WTC11 (cell line): ENCODE measurements around the gene WASF3. TPM values are rescaled to one million over a fixed set of nuclear protein-coding genes. Genes with fewer than 3 reads are reported as not detected.

ENCODE experiments used
- ATAC-seq: fragments of 200-7000 bp; cut with Tn5 transposase; 2 replicates; pipeline ENCODE4 v1.10.0; 2021; ENCODE audit warnings: mild to moderate bottlenecking, moderate library complexity
- CTCF ChIA-PET: fragments of 300-600 bp; sonication (Branson Sonifier 250); formaldehyde crosslinking; loops from one replicate; lab custom pipeline; 2021; ENCODE audit warnings: antibody characterized with exemption; lab: Charles Lee
- POLR2A ChIA-PET: fragments of 350-600 bp; sonication (Branson Sonifier 250); formaldehyde crosslinking; loops from one replicate; lab custom pipeline; 2021; ENCODE audit warnings: antibody characterized with exemption; lab: Charles Lee
- DNase-seq: peaks from one replicate; pipeline ENCODE4 v3.0.0; 2021; ENCODE audit warnings: low spot score
- H3K27ac Mint-ChIP-seq: 2 replicates; pipeline ENCODE4 v1.8.0; 2021; ENCODE audit warnings: mixed read lengths
- H3K27me3 Mint-ChIP-seq: 2 replicates; pipeline ENCODE4 v1.8.0; 2021; ENCODE audit warnings: low read depth, mild to moderate bottlenecking, moderate library complexity, mixed read lengths
- H3K36me3 Mint-ChIP-seq: 2 replicates; pipeline ENCODE4 v1.8.0; 2021; ENCODE audit warnings: mixed read lengths
- H3K4me1 Mint-ChIP-seq: 2 replicates; pipeline ENCODE4 v1.8.0; 2022; ENCODE audit warnings: mixed read lengths
- H3K4me3 Mint-ChIP-seq: 2 replicates; pipeline ENCODE4 v1.8.0; 2021; ENCODE audit warnings: mild to moderate bottlenecking, moderate library complexity, mixed read lengths
- H3K9me3 Mint-ChIP-seq: 2 replicates; pipeline ENCODE4 v1.8.0; 2021; ENCODE audit warnings: mixed read lengths
- AFF4 ChIP-seq: sonication (generic); formaldehyde crosslinking; IDR thresholded peaks from 2 replicates; pipeline ENCODE4 v1.8.1; 2023; ENCODE audit warnings: mild to moderate bottlenecking, missing genetic modification reagents, borderline replicate concordance
- CDX4 ChIP-seq: fragments of 250-450 bp; sonication (Bioruptor Pico); IDR thresholded peaks from 2 replicates; pipeline ENCODE4 v1.9.0; 2021; ENCODE audit warnings: moderate library complexity, mild to moderate bottlenecking, inconsistent platforms, borderline replicate concordance
- E2F5 ChIP-seq: sonication (generic); formaldehyde crosslinking; IDR thresholded peaks from 2 replicates; pipeline ENCODE4 v1.8.1; 2022; ENCODE audit warnings: mild to moderate bottlenecking, moderate library complexity, missing genetic modification reagents
- ELF4 ChIP-seq: sonication (generic); formaldehyde crosslinking; IDR thresholded peaks from 2 replicates; pipeline ENCODE4 v1.8.1; 2022; ENCODE audit warnings: low read depth, mild to moderate bottlenecking, moderate library complexity, missing genetic modification reagents
- FOXJ3 ChIP-seq: sonication (generic); formaldehyde crosslinking; IDR thresholded peaks from 2 replicates; pipeline ENCODE4 v1.9.0; 2021; ENCODE audit warnings: missing genetic modification reagents, mild to moderate bottlenecking, borderline replicate concordance
- FOXP1 ChIP-seq: sonication (generic); formaldehyde crosslinking; IDR thresholded peaks from 2 replicates; pipeline ENCODE4 v1.8.0; 2022; ENCODE audit warnings: missing genetic modification reagents, mild to moderate bottlenecking, moderate library complexity, borderline replicate concordance
- KAT7 ChIP-seq: sonication (generic); formaldehyde crosslinking; IDR thresholded peaks from 2 replicates; pipeline ENCODE4 v1.8.1; 2023; ENCODE audit warnings: missing genetic modification reagents, mild to moderate bottlenecking, borderline replicate concordance
- NFATC4 ChIP-seq: fragments of 250-450 bp; sonication (Bioruptor Pico); IDR thresholded peaks from 2 replicates; pipeline ENCODE4 v1.9.0; 2021; ENCODE audit warnings: mild to moderate bottlenecking
- NFE2L1 ChIP-seq: sonication (generic); formaldehyde crosslinking; IDR thresholded peaks from 2 replicates; pipeline ENCODE4 v1.8.1; 2023; ENCODE audit warnings: missing genetic modification reagents
- PRRX2 ChIP-seq: fragments of 250-450 bp; sonication (Bioruptor Pico); IDR thresholded peaks from 2 replicates; pipeline ENCODE4 v1.8.0; 2021; ENCODE audit warnings: mild to moderate bottlenecking
- SMAD4 ChIP-seq: sonication (generic); formaldehyde crosslinking; IDR thresholded peaks from 2 replicates; pipeline ENCODE4 v1.8.0; 2022; ENCODE audit warnings: mild to moderate bottlenecking, missing genetic modification reagents
- TEAD1 ChIP-seq: sonication (generic); formaldehyde crosslinking; IDR thresholded peaks from 2 replicates; pipeline ENCODE4 v1.8.0; 2022; ENCODE audit warnings: mild to moderate bottlenecking, missing genetic modification reagents
- TEAD4 ChIP-seq: sonication (generic); formaldehyde crosslinking; IDR thresholded peaks from 2 replicates; pipeline ENCODE4 v1.8.0; 2022; ENCODE audit warnings: mild to moderate bottlenecking, missing genetic modification reagents
- ZMAT4 ChIP-seq: fragments of 250-450 bp; sonication (Bioruptor Pico); IDR thresholded peaks from 2 replicates; pipeline ENCODE4 v1.9.0; 2021; ENCODE audit warnings: mild to moderate bottlenecking
- ZNF232 ChIP-seq: sonication (generic); formaldehyde crosslinking; IDR thresholded peaks from 2 replicates; pipeline ENCODE4 v1.8.0; 2022; ENCODE audit warnings: mild to moderate bottlenecking, missing genetic modification reagents
- ZNF416 ChIP-seq: fragments of 250-450 bp; sonication (Bioruptor Pico); IDR thresholded peaks from 2 replicates; pipeline ENCODE4 v1.9.0; 2021; ENCODE audit warnings: mild to moderate bottlenecking, inconsistent platforms
- ZNF512 ChIP-seq: sonication (generic); formaldehyde crosslinking; IDR thresholded peaks from 2 replicates; pipeline ENCODE4 v1.8.1; 2022; ENCODE audit warnings: missing genetic modification reagents, borderline replicate concordance
- ZNF671 ChIP-seq: fragments of 250-450 bp; sonication (Bioruptor Pico); IDR thresholded peaks from 2 replicates; pipeline ENCODE4 v1.8.0; 2021; ENCODE audit warnings: mild to moderate bottlenecking
- ZSCAN18 ChIP-seq: fragments of 250-450 bp; sonication (Bioruptor Pico); IDR thresholded peaks from 2 replicates; pipeline ENCODE4 v2.1.2; 2022; ENCODE audit warnings: mild to moderate bottlenecking, moderate library complexity
- total RNA-seq: library from RNA; stranded (reverse); gene quantifications from 3 replicates; pipeline ENCODE4 v1.2.3, GENCODE V29; 2021

The WASF3 gene
- total RNA-seq, 1 experiment from 2014 or later: 26.8 TPM

GRCh38 chr13:26562512-26562890 is 5.0 kb downstream of the WASF3 start:
- ATAC-seq (no peak), DNase-seq (no peak)
- CTCF ChIA-PET: no interaction called here
- Mint-ChIP-seq H3K27me3 (peaks cover 16% of the 10 kb centered on the region), H3K9me3 (no peaks in the 10 kb centered on the region), H3K4me1 (peaks cover 11% of the 10 kb centered on the region), H3K36me3 (no peaks in the 10 kb centered on the region), H3K27ac (no peak overlapping the region), H3K4me3 (no peak overlapping the region)
- POLR2A ChIA-PET: no interaction called here
- TF ChIP-seq TEAD1 (CRISPR knock-in tag) (no peak), AFF4 (CRISPR knock-in tag) (no peak)

- CTCF ChIA-PET: interaction anchor here (0.9 kb wide), 1 partner anchor 42 kb away, joined by 4 read pairs; no protein-coding TSS in a partner anchor
- Mint-ChIP-seq H3K4me3 (no peak overlapping the region), H3K4me1 (peaks cover 17% of the 10 kb centered on the region)
- no peak for ATAC-seq
- no peak for TF ChIP-seq NFE2L1 (CRISPR knock-in tag)
- no peak for TF ChIP-seq SMAD4 (CRISPR knock-in tag)
- no peak for TF ChIP-seq ZNF416 (CRISPR knock-in tag)
- TF ChIP-seq ELF4: no peak
- TF ChIP-seq TEAD4 (CRISPR knock-in tag): no peak
- no peak for TF ChIP-seq KAT7 (CRISPR knock-in tag)
- no peak for TF ChIP-seq FOXJ3 (CRISPR knock-in tag)
- TF ChIP-seq ZNF671 (CRISPR knock-in tag): no peak
- no peak for TF ChIP-seq ZMAT4 (CRISPR knock-in tag)
- no peak for TF ChIP-seq ZNF232 (CRISPR knock-in tag)
- TF ChIP-seq, all 79 proteins: peak for 0
- Mint-ChIP-seq H3K27me3 (peaks cover 13% of the 10 kb centered on the region), H3K9me3 (no peaks in the 10 kb centered on the region), H3K36me3 (no peaks in the 10 kb centered on the region), H3K27ac (no peak overlapping the region)
- POLR2A ChIA-PET: no interaction called here
- DNase-seq: no peak
Observed at GRCh38 chr13:26563713-26564112, 6.2 kb downstream of the WASF3 start.

GRCh38 chr13:26568132-26568815 is 10.8 kb downstream of the WASF3 start:
- H3K27me3 Mint-ChIP-seq: no peaks in the 10 kb centered on the region
- ChIA-PET CTCF (interaction anchor here (0.7 to 1.1 kb wide), 2 partner anchors 61 to 72 kb away, joined by 3 read pairs; no protein-coding TSS in a partner anchor), POLR2A (no interaction called here)
- no peak overlapping the region for H3K27ac Mint-ChIP-seq
- H3K4me1 Mint-ChIP-seq: peaks cover 9% of the 10 kb centered on the region
- peaks cover 4% of the 10 kb centered on the region; the same call in 1 of the 2 replicates for H3K36me3 Mint-ChIP-seq
- ATAC-seq (no peak; the same call in 1 of the 2 replicates), DNase-seq (no peak)
- no peak overlapping the region for H3K4me3 Mint-ChIP-seq
- peaks cover 6% of the 10 kb centered on the region for H3K9me3 Mint-ChIP-seq
- TF ChIP-seq E2F5 (CRISPR knock-in tag): no peak
- TF ChIP-seq ZSCAN18: no peak
- no peak for TF ChIP-seq NFATC4 (CRISPR knock-in tag)
- no peak for TF ChIP-seq ZNF512 (CRISPR knock-in tag)
- TF ChIP-seq PRRX2 (CRISPR knock-in tag): no peak
- no peak for TF ChIP-seq CDX4 (CRISPR knock-in tag)
- TF ChIP-seq AFF4 (CRISPR knock-in tag): no peak
- no peak for TF ChIP-seq FOXP1 (CRISPR knock-in tag)
